ENCODE data around the gene PRDM16. TPM values are rescaled to one million over a fixed set of nuclear protein-coding genes. Genes with fewer than 3 reads are reported as not detected.

PRDM16 gene
- total RNA-seq, 1 experiment from 2014 or later = 0.17 TPM

GRCh38 chr1:3314491-3315381 lies 245.7 kb downstream of the PRDM16 start:
- Histone ChIP-seq H2AK5ac (ENCODE audit: insufficient read length, low read length) (no peak overlapping the region), H3K27me3 (ENCODE audit: insufficient read depth, low read length) (peaks cover 3% of the 10 kb centered on the region; the same call in 1 of the 2 replicates), H2BK120ac (ENCODE audit: low read depth, low read length, poor library complexity, severe bottlenecking) (no peak overlapping the region), H4K5ac (ENCODE audit: insufficient read length, low read depth, low read length) (no peak overlapping the region), H4K20me1 (ENCODE audit: control insufficient read depth, insufficient read depth, insufficient read length) (no peaks in the 10 kb centered on the region), H3T11ph (ENCODE audit: low read length) (no peak overlapping the region), H2BK15ac (ENCODE audit: low read depth, low read length) (no peak overlapping the region), H3K27ac (ENCODE audit: insufficient read length, low read depth, low read length) (no peak overlapping the region), H3K14ac (ENCODE audit: insufficient read depth, low read length) (no peak overlapping the region), H4K8ac (replicated peaks; ENCODE audit: insufficient read length, low read depth, low read length) (no peak overlapping the region), H3K9me3 (ENCODE audit: control insufficient read depth, low read depth, low read length) (no peaks in the 10 kb centered on the region), H2BK20ac (ENCODE audit: low read depth, low read length, poor library complexity, severe bottlenecking) (no peak overlapping the region), H3K4me2 (ENCODE audit: insufficient read depth, insufficient read length, low read length) (peak overlapping the region; percentile 14), H3K56ac (ENCODE audit: insufficient read length, low read depth, low read length) (no peak overlapping the region), H3K4ac (ENCODE audit: low read depth, low read length) (no peak overlapping the region), H3K4me1 (ENCODE audit: insufficient read depth, low read length) (peaks cover 2% of the 10 kb centered on the region; the same call in 1 of the 2 replicates), H2BK5ac (ENCODE audit: insufficient read length, low read length) (no peak overlapping the region), H3K79me2 (ENCODE audit: insufficient read depth, low read length) (no peaks in the 10 kb centered on the region), H3K79me1 (ENCODE audit: insufficient read depth, low read depth, low read length, poor library complexity, severe bottlenecking) (no peaks in the 10 kb centered on the region), H2AFZ (ENCODE audit: low read length) (no peak overlapping the region), H3K18ac (ENCODE audit: insufficient read length, low read depth, low read length) (no peak overlapping the region), H3K9ac (ENCODE audit: extremely low read depth, insufficient read length, low read length) (no peak overlapping the region), H2BK12ac (ENCODE audit: insufficient read length, low read depth, low read length) (no peak overlapping the region), H3K23ac (ENCODE audit: insufficient read length, low read depth, low read length) (no peak overlapping the region), H4K91ac (ENCODE audit: insufficient read length, low read depth, low read length) (no peak overlapping the region), H3K23me2 (ENCODE audit: insufficient read length, low read depth, low read length, poor library complexity, severe bottlenecking) (no peaks in the 10 kb centered on the region)
- Mint-ChIP-seq H3K9me3 (peaks cover 0 to 3% of the 10 kb centered on the region in 2 experiments; a peak in 1 of 5 replicates), H3K4me1 (peaks cover 33 to 37% of the 10 kb centered on the region in 2 experiments), H3K36me3 (ENCODE audit: insufficient read depth in 1 of 3, low read depth in 3 of 3) (no peaks in the 10 kb centered on the region), H3K4me3 (peak overlapping the region in 1 of 2 experiments; percentile 51; a peak in 3 of 5 replicates), H3K27ac (no peak overlapping the region), H3K27me3 (ENCODE audit: low read depth) (peaks cover 33% of the 10 kb centered on the region)
- no peak for TF ChIP-seq CTCF (conservative IDR thresholded peaks at IDR 0.05)
- no peak for DNase-seq
- no CpG with 5 or more reads among the region's 22 CpGs for WGBS (ENCODE audit: extremely low coverage, insufficient read length, low lambda C conversion rate)

Measured in H9 (cell line).